ENCODE data around the gene TRPC4AP.

TRPC4AP gene

DNA sequence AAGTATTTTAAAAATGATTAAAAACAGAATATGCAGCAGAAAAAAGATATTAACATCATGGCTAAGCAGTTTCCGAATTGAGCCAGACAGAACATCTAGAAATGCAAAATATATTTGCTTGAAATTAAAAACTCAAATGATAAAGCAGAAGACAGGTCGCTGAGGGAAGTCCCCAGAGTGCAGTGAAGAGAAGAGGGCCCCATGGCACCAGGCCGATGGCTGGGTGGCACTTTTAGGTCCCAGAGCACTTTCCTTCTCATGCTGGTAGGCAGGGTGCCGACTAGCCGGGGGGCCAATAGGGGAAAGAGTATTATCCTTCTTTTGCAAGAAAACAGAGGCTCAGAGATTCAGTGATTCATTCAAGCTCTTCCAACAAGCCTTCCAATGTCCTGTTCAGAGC, 78.1 kb downstream of the TRPC4AP start:
- DNase-seq (ENCODE audit: low spot score), result no peak

DNA sequence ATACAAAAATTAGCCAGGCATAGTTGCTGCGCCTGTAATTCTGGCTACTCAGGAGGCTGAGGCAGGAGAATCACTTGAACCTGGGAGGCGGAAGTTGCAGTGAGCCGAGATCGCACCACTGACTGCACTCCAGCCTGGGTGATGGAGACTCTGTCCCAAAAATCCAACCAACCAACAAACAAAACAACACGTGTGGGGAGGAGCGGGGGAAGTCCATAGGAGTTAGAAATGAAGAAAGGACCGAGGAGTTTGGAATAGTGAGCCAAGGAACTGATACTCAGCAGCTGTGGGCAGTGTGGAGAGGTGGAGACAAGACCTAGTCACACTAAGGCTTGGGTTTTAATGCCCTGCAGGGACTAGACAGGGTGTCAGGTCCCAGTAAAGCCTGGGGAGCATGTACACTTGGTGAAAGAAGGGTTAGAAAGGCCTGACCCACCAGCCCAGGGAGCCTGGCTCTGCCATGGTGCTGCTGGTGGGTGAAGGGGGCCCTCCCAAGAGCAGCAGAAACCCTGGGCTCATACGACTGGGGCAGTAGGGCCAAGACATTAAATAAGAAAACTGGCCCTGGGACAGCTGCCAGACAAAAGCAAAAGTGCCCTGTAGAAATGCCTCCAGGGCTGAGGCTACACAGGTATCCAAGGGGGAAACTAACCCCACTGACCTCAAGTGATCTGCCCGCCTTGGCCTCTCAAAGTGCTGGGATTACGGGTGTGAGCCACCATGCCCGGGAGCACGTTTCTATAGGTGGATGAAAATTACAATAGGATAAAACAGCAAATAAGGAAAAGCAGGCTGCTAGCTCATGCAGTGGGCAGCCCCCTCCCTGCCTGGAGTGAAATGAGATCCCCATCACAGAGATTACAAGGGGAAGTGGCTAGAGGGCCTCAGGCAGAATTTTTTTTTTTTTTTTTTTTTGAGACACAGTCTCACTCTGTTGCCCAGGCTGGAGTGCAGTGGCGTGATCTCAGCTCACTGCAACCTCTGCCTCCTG, 78.9 kb downstream of the TRPC4AP start:
- no peak for DNase-seq (ENCODE audit: low spot score)

DNA sequence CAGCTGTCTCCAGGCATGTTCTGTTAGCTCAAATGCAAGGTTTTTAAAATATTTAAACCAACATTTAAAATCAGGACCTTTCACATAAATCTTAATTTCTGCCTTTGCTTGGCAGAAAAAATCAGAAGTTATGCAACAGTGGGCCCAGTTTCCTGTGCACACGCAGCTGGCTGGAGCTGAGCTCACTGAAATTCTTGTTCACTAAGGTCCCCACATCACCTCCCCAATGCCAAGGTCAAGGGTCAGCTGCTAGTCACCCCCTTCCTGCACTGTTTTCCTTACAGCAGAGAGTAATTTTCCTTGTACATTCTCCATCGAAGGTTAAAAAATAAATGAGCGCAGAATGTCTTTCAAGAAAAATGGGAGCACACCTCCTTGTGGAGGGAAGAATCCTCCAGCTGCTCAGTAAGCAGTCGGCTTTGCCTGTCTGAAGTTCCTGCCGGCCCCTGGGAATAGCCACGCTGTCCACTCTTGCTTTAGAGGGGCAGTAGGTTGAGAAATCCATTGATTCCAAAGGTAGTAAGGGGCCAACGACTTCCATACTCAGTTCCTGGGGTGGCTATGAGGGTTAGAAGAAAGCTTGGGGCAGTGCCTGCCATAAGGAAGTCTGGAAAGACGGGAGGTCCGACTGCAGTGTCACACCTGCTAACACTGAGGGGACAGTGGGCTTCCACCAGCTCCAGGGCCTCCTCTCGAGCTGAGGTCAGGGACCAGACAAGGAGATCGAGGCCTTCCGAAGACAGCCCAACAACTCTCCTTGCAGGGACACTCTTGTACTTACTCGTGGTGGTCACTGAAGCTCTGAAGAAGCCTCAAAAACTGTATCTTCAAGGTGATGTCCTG, 80.2 kb downstream of the TRPC4AP start:
- DNase-seq (ENCODE audit: low spot score), result no peak

DNA sequence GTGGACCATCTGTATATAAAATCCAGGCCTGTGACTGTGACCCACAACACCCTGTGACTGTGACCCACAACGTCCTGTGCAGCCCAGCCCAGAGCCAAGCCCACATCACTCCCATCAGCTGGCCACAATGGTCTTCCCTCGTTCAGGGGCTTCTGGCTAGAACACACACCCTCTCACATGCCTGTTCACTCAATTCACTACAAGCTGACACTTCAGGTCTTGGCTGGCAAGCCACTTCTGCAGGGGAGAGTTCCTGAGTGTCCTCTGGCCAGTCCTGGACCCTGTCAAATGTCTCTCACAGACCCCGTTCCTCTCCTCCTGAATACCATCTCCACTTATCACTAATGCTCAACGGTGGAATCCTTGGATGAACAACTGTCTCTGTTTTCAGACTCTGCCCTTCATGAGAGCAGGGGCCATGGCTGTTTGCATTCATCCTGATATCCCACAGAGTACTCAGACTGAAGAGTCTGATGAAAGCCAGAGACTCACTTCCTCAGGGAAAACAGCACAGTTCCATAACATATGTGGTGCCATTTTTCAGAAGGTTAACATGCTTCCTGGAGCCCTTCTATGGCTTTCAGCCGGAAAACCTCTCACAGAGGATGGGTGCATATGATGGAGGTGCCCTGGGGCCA, 80.9 kb downstream of the TRPC4AP start:
- no peak for DNase-seq (ENCODE audit: low spot score)

DNA sequence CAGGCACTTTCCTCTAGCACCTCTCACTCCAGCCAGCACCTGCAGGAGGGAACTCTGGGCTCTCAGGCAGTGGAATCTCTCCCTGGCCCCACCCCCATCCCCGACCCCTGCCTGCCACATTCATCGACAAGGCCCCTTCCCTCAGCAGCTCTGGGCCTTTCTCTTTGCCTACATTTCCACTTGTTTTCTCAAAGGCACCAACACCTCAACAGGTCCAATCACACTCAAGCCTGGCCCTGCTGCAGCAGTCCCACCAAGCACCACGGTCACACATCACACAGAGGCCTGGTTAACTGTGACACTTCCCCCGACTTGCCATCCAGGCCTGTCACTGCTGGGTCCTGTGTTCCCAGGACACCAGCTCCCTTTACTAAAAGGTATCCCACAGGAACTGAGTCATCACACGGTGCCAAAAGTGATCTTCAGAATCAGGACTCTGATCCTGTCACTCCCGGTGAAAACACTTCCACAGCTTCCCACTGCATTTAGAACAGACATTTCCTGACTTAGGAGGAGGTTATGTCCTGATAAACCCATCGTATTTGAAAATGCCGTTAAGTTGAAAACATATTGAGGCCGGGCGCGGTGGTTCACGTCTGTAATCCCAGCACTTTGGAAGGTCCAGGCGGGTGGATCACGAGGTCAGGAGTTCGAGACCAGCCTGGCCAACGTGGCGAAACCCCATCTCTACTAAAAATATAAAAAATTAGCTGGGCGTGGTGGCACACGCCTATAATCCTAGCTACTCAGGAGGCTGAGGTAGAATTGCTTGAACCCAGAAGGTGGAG, 82.0 kb downstream of the TRPC4AP start:
- no peak for DNase-seq (ENCODE audit: low spot score)

DNA sequence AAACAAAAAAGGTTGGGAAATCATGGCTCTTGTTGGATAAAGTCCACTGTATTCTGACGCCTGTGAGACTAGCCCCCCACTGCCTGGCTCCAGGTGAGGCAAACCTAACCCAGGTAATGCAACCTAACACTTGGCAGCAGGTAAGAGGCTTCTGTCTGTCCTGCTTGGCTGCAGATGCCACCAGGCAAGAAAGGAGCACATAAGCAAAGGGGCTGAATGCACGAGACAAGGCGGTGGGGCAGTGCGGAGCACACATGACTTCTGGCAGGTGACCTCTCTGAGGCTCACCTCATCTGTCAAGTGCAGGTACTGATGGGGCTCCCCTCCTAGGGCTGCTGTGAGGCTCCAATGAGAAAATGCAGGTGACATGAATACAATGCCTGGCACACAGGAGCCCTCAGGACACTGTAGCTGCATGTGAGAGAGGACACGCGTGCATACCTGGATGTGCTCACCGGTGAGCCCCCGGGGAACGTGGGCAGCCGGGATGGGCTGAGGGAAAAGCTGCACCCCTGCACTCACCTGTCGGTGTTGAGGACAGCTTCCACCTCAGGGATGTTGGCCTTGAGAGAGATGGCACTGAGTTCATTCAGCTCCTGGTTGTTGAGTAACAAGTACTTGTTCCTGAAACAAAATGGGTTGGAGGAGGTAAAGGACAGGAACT, 82.8 kb downstream of the TRPC4AP start:
- no peak for DNase-seq (ENCODE audit: low spot score)

DNA sequence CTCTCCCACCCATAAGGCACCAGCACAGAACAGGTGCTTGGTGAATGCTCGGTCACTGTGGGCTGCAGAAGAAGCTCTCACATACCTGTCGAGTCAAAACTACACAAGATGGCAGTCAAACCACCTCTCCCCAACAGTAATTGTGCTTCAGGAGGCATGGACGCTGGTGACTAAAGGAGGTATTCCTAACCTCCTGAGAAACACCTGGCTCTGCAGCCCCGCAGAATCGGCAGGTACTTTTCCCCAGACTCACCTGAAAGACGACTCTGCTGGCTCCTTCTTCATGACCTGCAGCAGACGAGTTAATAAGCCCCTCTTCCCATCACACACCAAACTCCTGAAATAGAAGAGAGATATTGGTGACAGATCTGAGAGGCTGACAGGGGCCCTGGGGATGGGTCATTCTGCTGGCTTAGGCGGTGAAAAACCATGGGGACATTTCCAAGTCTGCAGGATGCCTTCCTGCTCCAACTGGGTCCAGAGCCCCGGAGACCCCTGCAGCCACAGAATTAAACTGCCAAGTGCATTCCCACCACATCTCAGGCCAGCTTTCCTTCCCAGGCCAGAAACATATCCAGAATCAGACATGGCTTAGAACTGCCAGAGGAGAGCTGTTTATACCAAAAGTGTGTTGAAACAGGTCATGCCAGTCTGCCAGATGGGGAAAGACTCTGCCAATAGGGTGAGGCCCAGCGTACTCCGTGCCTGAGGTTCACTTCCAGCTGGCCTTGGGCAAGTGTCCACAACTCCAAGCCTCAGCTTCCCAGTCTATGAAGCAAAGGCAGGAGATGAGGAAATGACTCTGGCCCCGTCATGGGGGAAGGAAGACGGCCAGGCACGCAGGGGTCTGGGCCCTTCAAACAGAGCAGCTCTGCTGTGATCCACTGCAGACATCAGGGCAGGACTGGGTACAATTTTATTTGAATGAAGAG, 83.9 kb downstream of the TRPC4AP start:
- no peak for DNase-seq (ENCODE audit: low spot score)

DNA sequence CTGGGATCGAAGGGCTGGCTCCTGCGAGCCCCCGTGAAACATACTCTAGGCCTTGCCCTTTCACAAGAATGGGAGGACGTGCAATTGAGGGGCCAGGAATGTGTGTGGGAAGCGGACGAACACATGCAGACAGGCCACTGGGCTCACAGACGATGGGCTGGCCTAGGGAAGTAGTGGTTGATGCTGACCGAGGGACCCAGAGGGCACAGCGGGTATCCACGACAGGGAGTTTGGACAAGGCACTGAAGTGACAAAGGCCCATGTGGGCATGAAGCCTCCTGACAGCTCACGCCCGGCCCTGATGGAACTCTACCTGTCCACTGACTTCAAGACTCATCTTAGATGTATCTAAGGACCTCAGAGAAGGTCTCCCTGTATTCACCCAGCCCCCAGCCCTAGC, 84.7 kb downstream of the TRPC4AP start:
- DNase-seq (ENCODE audit: low spot score), result no peak

DNA sequence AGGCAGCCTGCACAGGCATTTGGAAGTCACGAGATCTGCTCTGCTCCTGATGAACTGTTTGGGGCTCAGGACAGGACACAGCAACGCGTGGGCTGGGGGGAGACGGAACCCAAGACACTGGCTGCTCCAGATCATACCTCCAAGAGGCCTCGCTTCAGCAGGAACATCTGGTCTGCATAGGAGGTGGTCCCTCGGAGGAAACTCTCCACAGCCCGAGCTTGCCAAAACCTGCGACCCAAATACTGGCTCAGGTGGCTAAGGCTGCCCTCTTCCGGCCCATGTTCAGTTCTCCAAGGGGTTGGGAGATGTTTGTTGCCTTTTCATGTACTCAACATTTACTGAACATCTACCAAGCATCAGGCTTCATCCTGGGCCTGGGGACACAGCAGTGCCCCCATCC, 85.2 kb downstream of the TRPC4AP start:
- DNase-seq (ENCODE audit: low spot score), result no peak

DNA sequence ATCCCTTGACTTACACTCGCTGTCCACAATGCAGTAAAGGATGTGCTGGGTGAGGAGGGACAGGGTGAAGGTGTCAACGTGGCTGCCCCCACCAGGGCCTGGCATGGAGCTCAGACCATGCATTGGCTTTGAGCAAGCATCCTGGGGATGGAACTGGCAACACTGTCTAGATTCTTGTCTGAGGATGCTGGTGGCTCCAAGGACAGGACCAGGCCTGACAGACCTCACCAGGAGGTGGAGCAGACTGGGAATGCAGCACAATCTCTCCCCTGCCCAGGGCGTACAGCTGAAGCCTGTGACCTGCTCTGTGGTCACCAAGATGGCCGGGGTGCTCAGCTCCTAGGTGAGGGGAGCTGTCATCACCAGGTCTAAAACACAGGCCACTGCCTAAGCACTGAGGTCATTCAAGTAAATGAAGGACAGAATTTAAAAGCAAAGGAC, 86.1 kb downstream of the TRPC4AP start:
- no peak for DNase-seq (ENCODE audit: low spot score)

DNA sequence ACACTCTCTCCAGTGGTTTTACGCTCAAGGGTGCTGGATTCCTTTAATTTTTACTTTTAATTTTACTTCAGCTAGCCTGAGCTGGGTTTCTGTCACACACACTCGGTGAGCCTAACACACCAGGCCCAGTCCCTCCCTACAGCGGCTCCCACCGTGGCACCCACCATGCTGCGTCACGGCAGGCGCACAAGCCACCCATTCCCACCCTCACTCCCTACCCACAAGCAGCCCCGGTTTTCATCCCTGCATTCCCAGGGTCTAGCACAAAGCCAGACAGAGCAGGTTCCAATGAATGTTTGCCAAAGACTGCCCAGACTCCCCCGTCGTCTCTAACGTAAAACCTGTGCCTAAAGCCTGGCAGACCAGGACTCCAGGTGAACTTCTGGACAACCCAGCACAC, 86.6 kb downstream of the TRPC4AP start:
- DNase-seq (ENCODE audit: low spot score), result no peak

DNA sequence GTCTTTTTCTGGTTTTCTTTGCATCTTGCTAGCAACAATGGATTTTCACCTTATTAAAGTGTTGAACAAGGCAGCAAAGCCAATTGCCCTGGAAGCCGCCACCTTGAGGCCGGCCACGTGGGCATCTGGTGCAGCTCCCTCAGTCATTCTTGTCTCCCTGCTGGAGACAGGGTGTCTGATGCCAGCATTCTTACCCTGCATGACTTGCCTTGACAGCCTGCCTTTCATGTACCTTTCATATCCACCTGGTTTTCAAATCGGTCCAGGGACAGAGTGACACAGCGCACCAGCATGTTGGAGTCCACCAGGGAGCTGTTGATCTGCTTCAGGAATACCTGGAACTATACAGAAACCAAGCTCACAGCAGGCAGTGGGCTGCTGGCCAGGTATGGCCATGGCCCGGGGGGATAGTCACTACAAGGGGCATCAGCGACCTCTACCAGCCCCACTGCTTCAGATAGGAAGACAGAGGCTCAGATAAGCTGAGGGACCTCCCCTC, 87.1 kb downstream of the TRPC4AP start:
- no peak for DNase-seq (ENCODE audit: low spot score)

DNA sequence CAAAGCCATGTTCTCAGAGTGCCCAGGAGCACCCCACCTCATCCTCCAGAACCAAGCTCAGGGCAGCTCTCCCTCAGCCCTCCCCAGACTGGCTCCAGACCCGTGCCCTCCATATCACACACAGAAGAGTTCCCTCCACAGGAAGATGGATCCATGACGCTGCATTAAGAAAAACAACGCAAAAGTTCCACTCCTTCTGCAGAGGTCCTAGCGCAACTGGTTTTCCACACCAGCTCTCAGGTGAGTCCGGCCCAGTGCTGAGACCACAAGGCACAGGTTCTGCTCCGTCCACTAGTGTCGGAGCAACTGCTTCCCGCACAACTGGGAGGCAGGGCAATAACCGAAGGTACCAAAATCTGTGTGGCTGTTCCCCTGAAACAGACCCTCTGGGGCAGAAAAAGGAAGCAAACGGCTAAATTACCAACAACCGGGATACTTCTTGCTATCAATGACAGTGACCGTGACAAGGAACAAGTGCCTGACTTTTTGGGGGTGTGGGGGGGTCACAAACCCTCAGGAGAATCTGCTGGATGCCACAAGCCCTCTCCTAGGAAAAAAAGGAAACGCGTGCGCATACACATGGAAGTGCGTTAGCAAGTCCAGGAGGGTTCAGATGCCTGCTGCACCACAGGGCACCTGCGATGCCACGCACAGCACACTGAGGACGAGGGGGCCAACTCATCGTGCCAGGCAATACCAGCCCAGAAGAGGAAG, 87.7 kb downstream of the TRPC4AP start:
- no peak for DNase-seq (ENCODE audit: low spot score)

DNA sequence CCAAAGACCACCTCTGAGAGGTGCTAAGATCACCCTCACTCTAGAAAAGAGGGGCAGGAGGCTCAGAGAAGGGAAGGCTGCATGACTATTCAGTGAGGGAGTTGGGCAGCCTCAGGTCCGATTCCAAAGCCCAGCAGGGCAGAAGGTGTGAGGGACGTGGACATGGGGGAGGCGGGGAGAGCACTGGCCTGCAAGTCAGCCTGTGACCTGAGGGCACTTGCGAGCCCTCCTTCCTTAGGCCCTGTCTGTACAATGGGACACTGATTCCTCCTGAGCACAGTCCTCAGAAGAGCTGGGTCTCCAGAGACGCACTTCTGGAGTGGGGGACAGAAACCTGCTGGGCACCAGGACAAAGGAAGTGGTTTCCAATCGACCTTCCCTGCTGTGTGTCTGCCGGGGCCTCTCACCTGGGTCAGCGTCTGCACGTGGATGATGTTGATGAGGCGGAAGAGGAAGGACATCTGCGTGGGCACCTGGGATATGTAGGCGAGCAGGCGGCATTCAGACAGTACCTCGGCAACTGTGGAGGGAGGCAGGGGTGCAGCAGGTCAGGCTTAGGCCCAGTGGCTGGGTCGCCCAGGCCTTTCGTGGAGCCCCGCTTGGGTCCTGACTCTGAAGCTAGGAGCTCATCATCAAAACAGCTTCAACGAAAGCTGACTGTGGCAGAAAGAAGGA, 88.4 kb downstream of the TRPC4AP start:
- DNase-seq (ENCODE audit: low spot score), result no peak

DNA sequence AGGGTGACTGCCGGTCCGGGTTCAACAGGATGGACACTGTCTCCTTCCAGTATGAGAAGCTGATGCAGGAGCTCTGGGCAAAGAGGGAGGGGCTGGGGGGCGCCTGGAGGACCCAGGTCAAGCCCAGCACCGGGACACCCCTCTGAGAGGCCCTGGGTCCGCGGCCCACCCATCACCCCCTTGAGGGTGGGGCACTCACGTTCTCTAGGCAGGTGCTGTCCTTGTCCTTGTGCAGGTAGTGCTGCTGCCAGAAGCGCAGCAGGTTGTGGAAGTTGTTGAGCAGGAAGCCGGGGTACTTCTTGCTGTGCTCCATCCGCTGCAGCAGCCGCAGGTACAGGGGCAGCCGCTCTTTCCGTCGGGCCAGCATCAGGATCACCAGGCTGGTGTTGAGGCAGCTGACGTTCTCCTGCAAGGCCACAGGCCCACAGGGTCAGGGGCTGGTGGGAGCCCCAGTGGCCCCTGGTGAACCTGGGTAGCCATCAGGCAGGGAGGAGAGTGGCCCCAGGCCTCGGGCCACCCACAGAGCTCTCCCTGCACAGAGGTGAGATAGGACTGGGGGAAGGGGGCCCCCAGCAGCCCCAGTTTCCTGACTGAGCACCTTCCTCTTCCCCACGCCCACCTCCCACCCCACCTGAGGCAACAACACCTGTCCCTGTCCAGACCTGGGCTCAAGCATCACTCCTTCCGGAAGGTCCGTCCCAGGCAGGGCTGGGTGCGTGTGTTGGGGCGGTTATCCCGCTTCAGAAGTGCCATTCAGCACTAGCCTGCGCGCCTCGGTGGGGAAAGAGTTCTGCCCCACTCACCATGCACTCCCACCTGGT, 89.2 kb downstream of the TRPC4AP start:
- DNase-seq (ENCODE audit: low spot score), result no peak

DNA sequence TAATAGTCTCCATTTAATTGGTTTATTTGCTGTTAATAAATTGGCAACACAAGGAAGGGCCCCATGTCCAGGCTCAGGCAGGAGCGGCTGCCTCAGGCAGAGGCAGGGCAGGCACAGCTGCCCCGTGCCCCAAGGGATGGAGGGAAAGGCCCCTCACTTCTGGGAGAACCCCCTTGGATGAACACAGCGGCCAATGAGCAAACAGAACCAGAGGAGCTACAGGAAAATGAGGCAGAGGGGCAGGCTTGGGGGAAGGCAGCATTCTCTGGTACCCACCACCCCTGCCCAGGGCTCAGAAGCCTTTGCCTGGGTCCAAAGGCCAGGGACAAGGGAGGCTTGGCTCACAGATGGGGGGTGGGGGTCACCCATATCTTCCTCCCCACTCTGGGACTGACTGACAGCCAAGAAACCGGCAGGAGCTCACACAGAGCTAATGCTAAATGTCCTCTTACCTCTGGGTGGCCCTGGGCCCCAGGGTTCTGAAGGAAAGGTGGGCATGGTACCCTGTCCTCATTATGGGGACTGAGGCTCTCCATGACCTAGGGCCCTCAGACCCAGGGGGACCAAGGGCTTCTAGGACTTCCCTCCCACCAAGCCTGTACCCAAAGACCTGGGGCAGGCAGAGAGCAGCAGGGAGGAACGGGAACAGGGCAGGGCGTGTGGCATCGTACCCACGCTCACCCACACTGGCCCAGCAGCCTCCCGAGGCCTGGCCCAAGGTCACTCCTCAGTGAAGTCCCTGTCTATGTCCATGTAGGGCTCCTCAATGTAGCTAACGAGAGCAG, 90.0 kb downstream of the TRPC4AP start:
- no peak for DNase-seq (ENCODE audit: low spot score)
